ENCODE measurements around the gene SF3A2.
A peak's percentile ranks its signal among the peaks of the same experiment; 100 is the strongest.
"Not testable (repeated sequence)": the region's sequence is repeated elsewhere in the genome, so short reads cannot be mapped to it uniquely, and the experiment has no call there.

SF3A2 gene

DNA sequence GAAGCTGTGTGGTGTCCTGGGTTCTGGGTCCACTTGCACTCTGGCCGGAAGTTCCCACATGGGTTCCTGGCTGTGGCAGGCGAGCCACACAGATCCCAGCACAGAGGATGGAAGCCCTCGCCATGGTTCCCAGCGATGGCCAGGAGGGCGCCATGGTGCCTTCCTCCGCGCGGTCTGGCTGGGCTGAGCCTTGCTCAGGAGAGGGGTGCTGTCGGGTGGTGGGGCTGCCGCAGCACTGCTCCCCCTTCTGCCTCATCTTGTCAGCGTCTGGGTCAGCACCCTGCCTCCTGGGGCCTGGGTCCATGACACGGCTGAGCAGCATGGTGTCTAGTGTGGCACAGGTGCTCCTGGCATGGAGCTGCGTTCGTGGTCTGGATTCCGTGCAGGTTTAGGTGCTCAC is 39.4 kb upstream of the SF3A2 start:
- TF ChIP-seq, protein P1, sequence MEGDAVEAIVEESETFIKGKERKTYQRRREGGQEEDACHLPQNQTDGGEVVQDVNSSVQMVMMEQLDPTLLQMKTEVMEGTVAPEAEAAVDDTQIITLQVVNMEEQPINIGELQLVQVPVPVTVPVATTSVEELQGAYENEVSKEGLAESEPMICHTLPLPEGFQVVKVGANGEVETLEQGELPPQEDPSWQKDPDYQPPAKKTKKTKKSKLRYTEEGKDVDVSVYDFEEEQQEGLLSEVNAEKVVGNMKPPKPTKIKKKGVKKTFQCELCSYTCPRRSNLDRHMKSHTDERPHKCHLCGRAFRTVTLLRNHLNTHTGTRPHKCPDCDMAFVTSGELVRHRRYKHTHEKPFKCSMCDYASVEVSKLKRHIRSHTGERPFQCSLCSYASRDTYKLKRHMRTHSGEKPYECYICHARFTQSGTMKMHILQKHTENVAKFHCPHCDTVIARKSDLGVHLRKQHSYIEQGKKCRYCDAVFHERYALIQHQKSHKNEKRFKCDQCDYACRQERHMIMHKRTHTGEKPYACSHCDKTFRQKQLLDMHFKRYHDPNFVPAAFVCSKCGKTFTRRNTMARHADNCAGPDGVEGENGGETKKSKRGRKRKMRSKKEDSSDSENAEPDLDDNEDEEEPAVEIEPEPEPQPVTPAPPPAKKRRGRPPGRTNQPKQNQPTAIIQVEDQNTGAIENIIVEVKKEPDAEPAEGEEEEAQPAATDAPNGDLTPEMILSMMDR (IDR thresholded peaks at IDR 0.05; ENCODE audit: control insufficient read depth, extremely low read depth, insufficient read depth): no peak
- no peak for DNase-seq (ENCODE audit: low read depth)

DNA sequence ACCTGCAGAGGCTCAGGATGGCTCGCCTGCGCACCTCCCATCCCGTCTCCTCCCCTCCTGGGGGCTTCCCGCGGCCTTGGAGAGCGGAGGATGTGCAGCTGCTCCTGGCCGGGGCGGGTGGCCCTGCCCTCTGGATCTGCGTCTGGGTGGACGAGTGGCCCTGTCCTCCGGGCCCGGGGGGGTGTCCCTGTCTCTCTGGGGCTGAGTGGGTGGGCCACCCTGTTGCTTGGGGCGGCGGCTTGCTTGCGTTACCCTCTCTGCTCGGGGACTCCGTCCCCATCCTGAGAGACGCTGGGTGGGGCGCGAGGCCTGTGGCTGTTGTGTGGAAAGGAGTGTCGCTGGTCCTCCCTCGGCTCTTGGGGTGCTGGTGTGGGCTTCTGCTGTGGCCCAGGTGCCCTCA is 38.3 kb upstream of the SF3A2 start:
- no peak overlapping the region for H3K4me3 ChIP-seq (ENCODE audit: low read depth, low read length)
- TF ChIP-seq, protein P1 (IDR thresholded peaks at IDR 0.05; ENCODE audit: control insufficient read depth, extremely low read depth, insufficient read depth): no peak
- no peak for DNase-seq (ENCODE audit: low read depth)

More for the DNA sequence above, 39.4 kb upstream of the SF3A2 start:
- no peak overlapping the region for H3K4me3 ChIP-seq (ENCODE audit: low read depth, low read length)

DNA sequence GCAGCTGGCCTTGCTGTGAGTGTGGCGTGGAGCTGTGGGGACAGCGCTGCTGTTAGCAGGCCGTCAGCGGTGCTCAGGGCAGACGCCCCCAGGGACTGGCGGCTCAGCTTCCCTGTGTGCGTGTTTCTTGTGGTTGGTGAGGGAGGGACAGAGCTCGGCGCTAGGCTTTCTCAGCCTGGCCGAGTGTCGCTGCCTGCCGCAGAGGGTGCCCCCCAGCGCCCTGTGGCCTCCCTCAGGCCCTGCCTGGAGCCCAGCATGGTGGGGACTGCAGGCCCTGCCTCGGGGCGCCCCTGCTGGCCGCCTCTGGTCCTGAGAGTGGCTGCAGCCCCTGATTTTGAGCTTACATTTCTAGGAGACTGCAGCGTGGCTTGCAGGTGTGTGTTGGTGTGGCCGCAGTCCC is 37.4 kb upstream of the SF3A2 start:
- DNase-seq (ENCODE audit: low read depth): no peak
- TF ChIP-seq, protein P1 (IDR thresholded peaks at IDR 0.05; ENCODE audit: control insufficient read depth, extremely low read depth, insufficient read depth): peak; percentile 12; the same call in 1 of the 2 replicates

DNA sequence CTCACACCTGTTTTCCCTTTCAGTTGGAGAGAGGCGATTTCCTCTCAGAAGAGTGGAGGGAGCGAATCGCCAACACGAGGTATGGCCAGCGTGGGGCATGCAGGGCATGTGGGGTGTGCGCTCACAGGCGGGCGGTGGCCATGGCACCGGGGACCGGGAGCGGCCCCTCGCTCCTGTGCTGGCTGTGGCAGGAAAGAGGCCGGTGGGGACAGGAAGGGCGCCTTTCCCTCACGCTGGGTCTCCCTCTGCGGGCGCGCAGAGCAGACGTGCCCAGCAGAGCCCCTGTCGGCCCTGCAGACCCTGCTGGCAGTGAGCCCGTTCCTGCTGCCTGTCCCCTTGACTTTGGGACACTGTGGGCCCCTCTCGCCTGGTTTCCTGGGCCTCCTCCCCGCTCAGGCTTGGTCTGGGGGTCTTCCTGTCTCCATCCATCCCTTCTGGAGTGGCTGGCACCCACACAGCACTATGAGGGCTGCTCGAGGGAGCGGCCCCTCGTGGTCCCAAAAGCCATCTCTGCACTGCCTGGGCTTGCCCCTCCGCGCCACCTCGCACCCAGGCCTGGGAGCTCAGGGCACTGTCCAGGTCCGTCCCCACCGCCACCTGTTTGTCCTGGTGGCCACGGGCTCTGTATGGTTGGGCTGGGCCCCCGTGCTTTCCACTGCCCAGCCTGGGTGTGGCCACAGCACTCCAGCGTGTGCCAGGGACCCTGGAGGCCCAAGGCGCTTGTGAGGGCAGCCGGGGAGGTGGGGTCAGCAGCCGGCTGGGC is 36.6 kb upstream of the SF3A2 start:
- no peak overlapping the region for H3K4me3 ChIP-seq (ENCODE audit: low read depth, low read length)
- DNase-seq (ENCODE audit: low read depth): no peak
- TF ChIP-seq, protein P1 (IDR thresholded peaks at IDR 0.05; ENCODE audit: control insufficient read depth, extremely low read depth, insufficient read depth): no peak

More for the DNA sequence above, 37.4 kb upstream of the SF3A2 start:
- no peak overlapping the region for H3K4me3 ChIP-seq (ENCODE audit: low read depth, low read length)

DNA sequence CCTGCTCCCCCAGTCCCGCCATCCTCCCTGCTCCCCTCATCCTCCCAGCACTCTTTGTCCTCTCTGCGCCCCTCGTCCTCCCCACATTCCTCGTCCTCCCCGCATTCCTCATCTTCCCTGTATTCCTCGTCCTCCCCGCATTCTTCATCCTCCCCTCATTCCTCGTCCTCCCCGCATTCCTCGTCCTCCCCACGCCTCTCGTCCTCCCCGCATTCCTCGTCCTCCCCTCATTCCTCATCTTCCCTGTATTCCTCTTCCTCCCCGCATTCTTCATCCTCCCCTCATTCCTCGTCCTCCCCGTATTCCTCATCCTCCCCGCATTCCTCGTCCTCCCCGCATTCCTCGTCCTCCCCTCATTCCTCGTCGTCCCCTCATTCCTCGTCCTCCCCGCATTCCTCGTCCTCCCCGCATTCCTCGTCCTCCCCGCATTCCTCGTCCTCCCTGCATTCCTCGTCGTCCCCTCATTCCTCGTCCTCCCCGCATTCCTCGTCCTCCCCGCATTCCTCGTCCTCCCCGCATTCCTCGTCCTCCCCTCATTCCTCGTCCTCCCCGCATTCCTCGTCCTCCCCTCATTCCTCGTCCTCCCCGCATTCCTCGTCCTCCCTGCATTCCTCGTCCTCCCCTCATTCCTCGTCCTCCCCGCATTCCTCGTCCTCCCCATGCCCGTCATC is 35.9 kb upstream of the SF3A2 start:
- not testable (repeated sequence) for DNase-seq (ENCODE audit: low read depth); H3K4me3 ChIP-seq (ENCODE audit: low read depth, low read length)

DNA sequence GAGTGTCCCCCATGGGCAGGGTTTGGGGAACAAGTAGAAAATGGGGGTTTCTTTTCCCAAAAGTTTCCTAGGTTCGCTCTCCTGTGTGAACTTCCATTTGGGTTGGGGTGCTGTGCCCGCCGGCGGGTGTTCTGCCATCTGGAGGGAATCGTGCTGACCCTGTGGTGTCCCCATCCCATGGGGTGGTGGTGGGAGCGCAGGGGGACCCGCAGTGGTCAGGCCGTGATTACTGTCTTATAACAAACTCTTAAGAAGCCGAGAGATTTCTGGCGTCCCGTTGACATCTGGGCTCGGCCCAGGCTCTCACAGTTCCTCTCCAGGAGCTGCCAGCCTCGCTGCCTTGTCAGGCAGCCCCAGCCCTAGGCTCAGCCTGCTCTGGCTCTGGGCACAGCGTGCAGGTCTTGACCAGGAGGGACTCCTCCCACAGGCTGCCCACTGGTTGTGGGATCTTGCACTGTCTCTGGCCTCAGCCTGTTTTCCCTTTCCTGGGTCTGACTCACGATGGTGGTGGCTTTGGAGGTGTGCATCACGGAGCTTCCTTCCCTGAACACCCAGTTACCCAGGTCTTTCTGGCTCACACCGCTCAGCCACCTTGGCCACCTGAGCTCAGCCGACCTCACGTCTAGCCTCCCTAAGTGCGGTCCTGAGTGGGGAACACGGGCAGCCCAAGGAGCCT is 35.0 kb upstream of the SF3A2 start:
- no peak overlapping the region for H3K4me3 ChIP-seq (ENCODE audit: low read depth, low read length)
- no peak for DNase-seq (ENCODE audit: low read depth)
- TF ChIP-seq, protein P1 (IDR thresholded peaks at IDR 0.05; ENCODE audit: control insufficient read depth, extremely low read depth, insufficient read depth): no peak

DNA sequence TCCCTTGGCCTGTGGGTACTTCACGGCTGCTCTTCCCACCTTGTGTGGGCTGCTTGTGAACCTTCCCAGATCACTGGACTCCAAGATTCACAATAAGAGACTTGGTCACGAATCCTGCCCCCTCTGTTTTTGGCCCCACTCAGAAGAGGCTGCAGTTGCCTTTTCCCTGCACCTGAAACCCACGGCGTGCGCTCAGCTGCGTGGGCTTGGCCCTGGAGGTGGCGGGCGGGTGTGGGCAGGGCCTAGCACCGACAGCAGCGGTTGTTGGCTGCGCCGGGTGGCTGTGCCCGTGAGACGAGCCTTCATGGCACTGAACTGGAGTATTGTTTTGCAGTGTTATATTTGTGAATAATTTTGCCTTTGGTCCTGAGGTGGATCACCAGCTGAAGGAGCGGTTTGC is 34.3 kb upstream of the SF3A2 start:
- H3K4me3 ChIP-seq (ENCODE audit: low read depth, low read length): no peak overlapping the region
- TF ChIP-seq, protein P1 (IDR thresholded peaks at IDR 0.05; ENCODE audit: control insufficient read depth, extremely low read depth, insufficient read depth): no peak
- DNase-seq (ENCODE audit: low read depth): no peak
